ENCODE data around the gene CMIP. TPM values are rescaled to one million over a fixed set of nuclear protein-coding genes. Genes with fewer than 3 reads are reported as not detected.

CMIP gene
- total and polyA plus RNA-seq, 7 donors, result 1.4 to 8.9 (median 4.1) TPM

- Histone ChIP-seq H3K27ac (no peak overlapping the region), H3K4me1 (no peaks in the 10 kb centered on the region), H3K36me3 (ENCODE audit: insufficient read depth in 1 of 2, low read depth in 1 of 2) (peaks cover 0 to 16% of the 10 kb centered on the region in 2 donors), H3K27me3 (ENCODE audit: insufficient read depth in 3 of 3, low read length in 2 of 3) (no peaks in the 10 kb centered on the region), H3K9me3 (no peaks in the 10 kb centered on the region), H3K4me3 (no peak overlapping the region)
- no peak for ATAC-seq
- DNase-seq, result peak in 1 of 2 donors; percentile 47
- intact Hi-C loops (cut with DNase I), result loop anchor here in 1 of 2 donors (2.0 kb wide), 1 partner anchor 295 kb away; no protein-coding TSS in a partner anchor
- 62 to 76% (median 73%) methylated on average over 36 of the region's 36 CpGs for WGBS, 3 donors
- TF ChIP-seq CTCF (IDR thresholded peaks at IDR 0.05), result no peak
Observed at GRCh38 chr16:81697616-81698309, 253.2 kb downstream of the CMIP start.

DNA sequence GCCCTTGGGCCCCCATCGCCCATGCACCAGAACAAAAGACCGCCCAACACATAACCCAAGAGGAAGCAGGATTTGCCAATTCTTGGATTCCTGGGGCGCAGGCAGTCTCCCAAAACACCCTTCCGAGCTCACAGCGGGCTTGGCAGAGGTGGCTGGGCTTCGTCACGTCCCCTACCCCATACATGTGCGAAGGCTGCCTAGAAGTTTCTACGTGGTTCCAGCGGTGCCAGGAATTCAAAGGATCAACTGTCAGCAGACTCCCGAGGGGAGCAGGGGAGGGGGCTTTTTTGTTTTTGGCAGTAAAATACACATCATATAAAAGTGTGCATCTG, 253.7 kb downstream of the CMIP start:
- ATAC-seq (no peak), DNase-seq (no peak)
- H3K27ac ChIP-seq, result no peak overlapping the region
- no peaks in the 10 kb centered on the region for H3K4me1 ChIP-seq
- no peaks in the 10 kb centered on the region for H3K27me3 ChIP-seq (ENCODE audit: insufficient read depth in 3 of 3, low read length in 2 of 3)
- no peak overlapping the region for H3K4me3 ChIP-seq
- 47 to 74% (median 67%) methylated on average over 11 of the region's 11 CpGs for WGBS, 3 donors
- TF ChIP-seq CTCF (IDR thresholded peaks at IDR 0.05), result no peak
- peaks cover 0 to 11% of the 10 kb centered on the region in 2 donors for H3K36me3 ChIP-seq (ENCODE audit: insufficient read depth in 1 of 2, low read depth in 1 of 2)
- intact Hi-C loops (cut with DNase I), result no loop called here
- no peaks in the 10 kb centered on the region for H3K9me3 ChIP-seq

GRCh38 chr16:81699596-81699995, 255.0 kb downstream of the CMIP start:
- peak in 1 of 2 donors; percentile 28 for DNase-seq
- Histone ChIP-seq H3K4me1 (no peaks in the 10 kb centered on the region), H3K36me3 (ENCODE audit: insufficient read depth in 1 of 2, low read depth in 1 of 2) (peaks cover 0 to 4% of the 10 kb centered on the region in 2 donors), H3K27me3 (ENCODE audit: insufficient read depth in 3 of 3, low read length in 2 of 3) (no peaks in the 10 kb centered on the region), H3K9me3 (no peaks in the 10 kb centered on the region), H3K27ac (no peak overlapping the region), H3K4me3 (no peak overlapping the region)
- intact Hi-C loops (cut with DNase I), result no loop called here
- ATAC-seq, result no peak
- WGBS, 3 donors, result 92 to 96% (median 93%) methylated on average over 10 of the region's 10 CpGs
- TF ChIP-seq CTCF (IDR thresholded peaks at IDR 0.05), result no peak

DNA sequence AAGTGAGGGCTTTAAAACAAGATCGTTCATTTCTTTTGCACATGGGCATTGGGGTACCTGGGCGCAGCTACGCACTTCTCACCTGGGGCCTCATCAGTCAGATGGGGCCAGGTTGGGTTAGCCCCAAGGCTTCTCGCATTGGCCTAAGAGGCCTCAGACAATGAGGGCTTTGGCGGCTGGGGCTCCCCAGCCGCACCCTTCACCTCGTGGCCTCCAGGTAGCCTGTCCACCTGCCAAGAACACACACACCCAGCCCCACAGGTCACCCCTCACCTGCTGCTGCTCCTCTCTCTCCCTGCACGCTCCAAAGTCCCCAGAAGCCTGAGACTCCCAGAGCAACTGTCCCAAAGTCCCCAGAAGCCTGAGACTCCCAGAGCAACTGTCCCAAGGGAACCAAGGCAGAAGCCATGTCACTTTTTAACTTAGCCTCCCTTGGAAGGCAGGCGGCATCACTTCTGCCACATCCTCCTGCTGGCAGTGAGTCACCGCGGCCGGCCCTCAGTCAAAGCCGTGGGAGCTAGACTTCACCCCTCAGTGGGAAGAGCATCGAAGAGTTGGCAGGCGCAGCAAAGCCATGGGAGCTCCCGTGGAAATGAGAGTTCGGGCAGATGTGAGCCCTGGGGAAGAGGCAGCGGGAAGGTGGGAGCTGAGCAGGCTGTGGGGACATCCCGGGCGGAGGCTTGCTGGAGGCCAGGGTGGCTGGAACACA, 255.6 kb downstream of the CMIP start:
- Histone ChIP-seq H3K27ac (no peak overlapping the region), H3K9me3 (no peaks in the 10 kb centered on the region), H3K4me3 (no peak overlapping the region), H3K36me3 (ENCODE audit: insufficient read depth in 1 of 2, low read depth in 1 of 2) (peaks cover 0 to 10% of the 10 kb centered on the region in 2 donors), H3K4me1 (no peaks in the 10 kb centered on the region), H3K27me3 (ENCODE audit: insufficient read depth in 3 of 3, low read length in 2 of 3) (no peaks in the 10 kb centered on the region)
- no peak for TF ChIP-seq CTCF (IDR thresholded peaks at IDR 0.05)
- DNase-seq (peak in 1 of 2 donors; percentile 36), ATAC-seq (no peak)
- intact Hi-C loops (cut with DNase I), result no loop called here
- WGBS, 3 donors, result 88 to 92% (median 91%) methylated on average over 20 of the region's 20 CpGs
